ENCODE data around the gene SDC1.

- TF ChIP-seq RCOR1 (IDR thresholded peaks at IDR 0.05; ENCODE audit: low read length) (no peak), GABPA (IDR thresholded peaks at IDR 0.05; ENCODE audit: low read depth) (no peak)
Measured at GRCh38 chr2:20170704-20171250, 54.2 kb downstream of the SDC1 start.
